ENCODE results near the gene DUOXA1.

The DUOXA1 gene

DNA sequence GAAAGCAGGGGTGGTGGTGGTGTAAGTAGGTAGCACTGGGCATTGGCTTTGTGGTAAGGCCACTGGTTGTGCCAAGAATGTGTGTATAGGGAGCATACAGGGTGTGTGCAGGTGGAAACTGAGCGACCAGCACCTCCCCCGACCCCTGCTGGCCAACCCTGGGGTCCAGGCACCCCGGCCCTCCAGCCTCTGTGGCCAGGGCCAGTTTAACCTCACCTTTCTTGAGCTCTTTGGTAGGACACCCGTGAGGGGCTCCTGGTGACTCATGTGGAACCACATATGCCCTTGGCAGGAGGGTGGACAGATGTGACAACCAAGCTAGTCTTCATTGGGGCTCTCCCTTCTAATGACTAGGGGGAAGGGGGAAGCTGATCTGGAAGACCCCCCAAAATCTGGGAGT is 38.6 kb upstream of the DUOXA1 start:
- H4K20me1 ChIP-seq (ENCODE audit: insufficient read depth, low read length): no peaks in the 10 kb centered on the region
- TF ChIP-seq EZH2 (IDR thresholded peaks at IDR 0.05; ENCODE audit: borderline replicate concordance, low read depth, low read length, severe bottlenecking) (no peak), CTCF (IDR thresholded peaks at IDR 0.05; ENCODE audit: borderline replicate concordance, extremely low read depth, low read length, poor library complexity, severe bottlenecking) (no peak)
- H3K9ac ChIP-seq (ENCODE audit: low read depth, low read length): no peak overlapping the region; the same call in 1 of the 2 replicates
- ATAC-seq (ENCODE audit: insufficient read depth, low read depth) (no peak), DNase-seq (no peak)
- H3K4me2 ChIP-seq (ENCODE audit: insufficient read depth, low read length): peak overlapping the region; percentile 78; the same call in 1 of the 2 replicates
- H3K4me1 ChIP-seq (ENCODE audit: insufficient read depth, low read length): peaks cover 23% of the 10 kb centered on the region
- no peaks in the 10 kb centered on the region for H3K9me3 ChIP-seq (ENCODE audit: insufficient read depth, low read length, severe bottlenecking)
- no peak overlapping the region for H2AFZ ChIP-seq (ENCODE audit: low read depth, low read length)
- peak overlapping the region; percentile 87; the same call in 1 of the 2 replicates for H3K27ac ChIP-seq (ENCODE audit: low read length)
- no peaks in the 10 kb centered on the region for H3K27me3 ChIP-seq (ENCODE audit: insufficient read depth, low read length, poor library complexity)
- H3K36me3 ChIP-seq (ENCODE audit: insufficient read depth, low read length): no peaks in the 10 kb centered on the region
- H3K79me2 ChIP-seq (ENCODE audit: insufficient read depth, low read length): peaks cover 8% of the 10 kb centered on the region
- no peak overlapping the region for H3K4me3 ChIP-seq (ENCODE audit: low read depth in 1 of 2, low read length in 2 of 2)

DNA sequence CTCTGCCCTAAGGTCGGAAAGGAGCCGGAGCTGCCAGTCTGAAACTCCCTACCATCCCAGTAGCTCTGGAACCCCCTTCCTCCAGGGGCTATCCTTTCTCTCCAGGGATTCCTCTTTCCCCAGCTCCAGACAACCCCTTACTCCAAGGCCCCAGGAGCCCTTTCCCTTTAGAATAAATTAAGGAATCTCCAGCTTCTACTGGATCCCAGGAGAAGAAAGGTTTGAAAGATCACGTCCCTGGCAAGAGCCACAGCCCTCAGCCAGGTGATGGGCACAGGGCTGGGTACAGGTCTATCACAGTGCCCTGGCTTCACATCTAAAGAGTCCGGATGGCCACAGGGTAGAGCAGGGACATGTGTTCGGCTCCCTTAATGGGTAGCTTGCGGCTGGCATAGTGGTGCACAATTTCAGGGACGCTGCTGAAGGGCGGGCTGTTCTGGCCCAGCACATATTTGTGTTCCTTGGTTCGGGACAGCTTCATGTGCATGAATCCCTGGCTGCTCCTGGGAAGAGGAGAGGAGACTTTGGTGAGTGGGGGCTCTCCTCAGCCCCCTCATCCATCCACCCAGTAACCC is 38.0 kb upstream of the DUOXA1 start:
- DNase-seq: no peak
- no peak for ATAC-seq (ENCODE audit: insufficient read depth, low read depth)
- H3K4me3 ChIP-seq (ENCODE audit: low read depth in 1 of 2, low read length in 2 of 2): peak overlapping the region in 1 of 2 experiments; percentile 65; a peak in 2 of 4 replicates
- peaks cover 8% of the 10 kb centered on the region for H3K79me2 ChIP-seq (ENCODE audit: insufficient read depth, low read length)
- H3K9ac ChIP-seq (ENCODE audit: low read depth, low read length): peak overlapping the region; percentile 100
- H2AFZ ChIP-seq (ENCODE audit: low read depth, low read length): peak overlapping the region; percentile 70
- no peaks in the 10 kb centered on the region for H4K20me1 ChIP-seq (ENCODE audit: insufficient read depth, low read length)
- no peaks in the 10 kb centered on the region for H3K27me3 ChIP-seq (ENCODE audit: insufficient read depth, low read length, poor library complexity)
- H3K36me3 ChIP-seq (ENCODE audit: insufficient read depth, low read length): no peaks in the 10 kb centered on the region
- no peaks in the 10 kb centered on the region for H3K9me3 ChIP-seq (ENCODE audit: insufficient read depth, low read length, severe bottlenecking)
- H3K4me1 ChIP-seq (ENCODE audit: insufficient read depth, low read length): peaks cover 23% of the 10 kb centered on the region
- H3K4me2 ChIP-seq (ENCODE audit: insufficient read depth, low read length): peak overlapping the region; percentile 78
- peak overlapping the region; percentile 87 for H3K27ac ChIP-seq (ENCODE audit: low read length)
- no peak for TF ChIP-seq CTCF (IDR thresholded peaks at IDR 0.05; ENCODE audit: borderline replicate concordance, extremely low read depth, low read length, poor library complexity, severe bottlenecking)
- no peak for TF ChIP-seq EZH2 (IDR thresholded peaks at IDR 0.05; ENCODE audit: borderline replicate concordance, low read depth, low read length, severe bottlenecking)

- peak overlapping the region; percentile 87 for H3K27ac ChIP-seq (ENCODE audit: low read length)
- H3K9me3 ChIP-seq (ENCODE audit: insufficient read depth, low read length, severe bottlenecking): no peaks in the 10 kb centered on the region
- no peak for TF ChIP-seq EZH2 (IDR thresholded peaks at IDR 0.05; ENCODE audit: borderline replicate concordance, low read depth, low read length, severe bottlenecking)
- TF ChIP-seq CTCF (IDR thresholded peaks at IDR 0.05; ENCODE audit: borderline replicate concordance, extremely low read depth, low read length, poor library complexity, severe bottlenecking): peak; percentile 69
- H3K79me2 ChIP-seq (ENCODE audit: insufficient read depth, low read length): peaks cover 8% of the 10 kb centered on the region
- H3K9ac ChIP-seq (ENCODE audit: low read depth, low read length): peak overlapping the region; percentile 100
- ATAC-seq (ENCODE audit: insufficient read depth, low read depth) (peak; percentile 83), DNase-seq (peak; percentile 86)
- H4K20me1 ChIP-seq (ENCODE audit: insufficient read depth, low read length): no peaks in the 10 kb centered on the region
- no peaks in the 10 kb centered on the region for H3K36me3 ChIP-seq (ENCODE audit: insufficient read depth, low read length)
- no peaks in the 10 kb centered on the region for H3K27me3 ChIP-seq (ENCODE audit: insufficient read depth, low read length, poor library complexity)
- peak overlapping the region; percentile 70 for H2AFZ ChIP-seq (ENCODE audit: low read depth, low read length)
- H3K4me1 ChIP-seq (ENCODE audit: insufficient read depth, low read length): peaks cover 23% of the 10 kb centered on the region
- peak overlapping the region; percentile 78 for H3K4me2 ChIP-seq (ENCODE audit: insufficient read depth, low read length)
- peak overlapping the region; percentile 45 to 65 for H3K4me3 ChIP-seq (ENCODE audit: low read depth in 1 of 2, low read length in 2 of 2)
These were observed 37.4 kb upstream of the DUOXA1 start for GRCh38 chr15:45166834-45167630.

Measured in DND-41 (cell line).